ENCODE measurements around the gene GCDH.
"Not testable (repeated sequence)": the region's sequence is repeated elsewhere in the genome, so short reads cannot be mapped to it uniquely, and the experiment has no call there.

The GCDH gene

GRCh38 chr19:12912571-12912970, 21.6 kb downstream of the GCDH start:
- no peak for DNase-seq

- no peak for DNase-seq
Measured at GRCh38 chr19:12913011-12913561, 22.1 kb downstream of the GCDH start.

GRCh38 chr19:12913851-12914690, 23.1 kb downstream of the GCDH start:
- DNase-seq, result peak; percentile 44

- DNase-seq, result not testable (repeated sequence)
Measured at GRCh38 chr19:12915860-12916259, 24.9 kb downstream of the GCDH start.

- DNase-seq, result no peak
Measured at GRCh38 chr19:12918253-12918652, 27.3 kb downstream of the GCDH start.

- DNase-seq, result no peak
Measured at GRCh38 chr19:12921047-12921446, 30.1 kb downstream of the GCDH start.

- no peak for DNase-seq
Measured at GRCh38 chr19:12922959-12923358, 32.0 kb downstream of the GCDH start.

GRCh38 chr19:12924621-12925310, 33.8 kb downstream of the GCDH start:
- DNase-seq, result no peak

GRCh38 chr19:12930002-12930645, 39.2 kb downstream of the GCDH start:
- no peak for DNase-seq

- no peak for DNase-seq
Measured at GRCh38 chr19:12932392-12933286, 41.7 kb downstream of the GCDH start.

- DNase-seq, result no peak
Measured at GRCh38 chr19:12933287-12934072, 42.5 kb downstream of the GCDH start, which contains the start of gene FARSA. FARSA (minus strand) TSS chr19:12933711; CDS start chr19:12933696, 15 bp downstream.

GRCh38 chr19:12935071-12935470, 44.1 kb downstream of the GCDH start:
- no peak for DNase-seq

- no peak for DNase-seq
Measured at GRCh38 chr19:12936582-12936981, 45.6 kb downstream of the GCDH start.

- DNase-seq, result peak; percentile 86
Measured at GRCh38 chr19:12937093-12937926, 46.4 kb downstream of the GCDH start.

GRCh38 chr19:12937927-12938778, 47.2 kb downstream of the GCDH start, which contains the start of gene CALR:
CALR (plus strand) TSS chr19:12938609; CDS start chr19:12938680, 71 bp downstream.
- peak; percentile 91 for DNase-seq

- no peak for DNase-seq
Measured at GRCh38 chr19:12938779-12939601, 48.0 kb downstream of the GCDH start.

GRCh38 chr19:12939975-12940423, 49.0 kb downstream of the GCDH start:
- no peak for DNase-seq

GRCh38 chr19:12940897-12941296, 49.9 kb downstream of the GCDH start:
- no peak for DNase-seq

Data from SIG-M5 (cell line).